Measurements from ENCODE around the gene CCT2. TPM values are rescaled to one million over a fixed set of nuclear protein-coding genes. Genes with fewer than 3 reads are reported as not detected.
A peak's percentile ranks its signal among the peaks of the same experiment; 100 is the strongest.

Gene CCT2
- total and polyA plus RNA-seq, 2 of the 4 experiments (the other 2 are of a cell fraction): 194 to 651 TPM

GRCh38 chr12:69588527-69588926, 3.3 kb downstream of the CCT2 start:
- TF ChIP-seq FOS (IDR thresholded peaks at IDR 0.05; ENCODE audit: low read depth, low read length) (no peak), CEBPB (IDR thresholded peaks at IDR 0.05; ENCODE audit: low read depth, low read length) (peak; percentile 80)
- Histone ChIP-seq H3K4me3 (ENCODE audit: insufficient read depth, low read depth, low read length) (no peak overlapping the region), H2AK9ac (replicated peaks; ENCODE audit: low read depth, low read length, poor library complexity) (no peak overlapping the region), H3K27ac (ENCODE audit: insufficient read depth, low read length) (no peak overlapping the region), H3K56ac (ENCODE audit: extremely low read depth, insufficient read depth, low read length) (no peak overlapping the region), H3K9me3 (ENCODE audit: control insufficient read depth, insufficient read depth, low read length) (no peaks in the 10 kb centered on the region), H4K20me1 (ENCODE audit: insufficient read depth, low read length) (peaks cover 11% of the 10 kb centered on the region), H3K14ac (replicated peaks; ENCODE audit: low read depth, low read length) (no peak overlapping the region), H3K18ac (ENCODE audit: low read depth, low read length) (no peak overlapping the region), H3K4me2 (ENCODE audit: low read depth, low read length) (no peak overlapping the region), H3K36me3 (ENCODE audit: control insufficient read depth, insufficient read depth, low read length) (peaks cover 45% of the 10 kb centered on the region), H3K9ac (ENCODE audit: low read depth, low read length) (no peak overlapping the region), H2AK5ac (ENCODE audit: low read depth, low read length) (no peak overlapping the region), H2BK20ac (ENCODE audit: low read depth, low read length) (no peak overlapping the region), H4K8ac (ENCODE audit: low read depth in 2 of 2, low read length in 2 of 2) (no peak overlapping the region), H2BK5ac (ENCODE audit: low read depth, low read length, poor library complexity, severe bottlenecking) (no peak overlapping the region), H3K79me1 (ENCODE audit: low read depth in 1 of 2, low read length in 2 of 2) (peaks cover 45 to 46% of the 10 kb centered on the region in 2 experiments), H3K4me1 (ENCODE audit: control insufficient read depth, insufficient read depth, low read length) (no peaks in the 10 kb centered on the region), H2AFZ (replicated peaks; ENCODE audit: low read length, poor library complexity) (no peak overlapping the region), H3K4ac (ENCODE audit: low read depth, low read length) (no peak overlapping the region), H2BK120ac (ENCODE audit: low read depth, low read length) (no peak overlapping the region), H3K9me1 (ENCODE audit: insufficient read depth, low read length) (no peaks in the 10 kb centered on the region), H4K5ac (ENCODE audit: low read depth, low read length) (no peak overlapping the region), H2BK15ac (ENCODE audit: low read depth, low read length) (no peak overlapping the region), H3K23ac (ENCODE audit: low read depth, low read length) (no peak overlapping the region), H3K27me3 (ENCODE audit: control insufficient read depth, insufficient read depth, low read length) (no peaks in the 10 kb centered on the region), H4K91ac (ENCODE audit: insufficient read depth, low read depth, low read length) (no peak overlapping the region)
- intact Hi-C loops (cut with micrococcal nuclease): loop anchor here (5.0 kb wide), 1 partner anchor 201 kb away; no protein-coding TSS in a partner anchor
- dilution Hi-C loops (cut with HindIII; ENCODE audit: low sequenced_read_pairs, unreplicated experiment): no loop called here
- BruUV-seq (replicated peaks): no TSS peak
- in situ Hi-C loops (cut with MboI; ENCODE audit: low sequenced_read_pairs): loop anchor here (25.0 kb wide), 1 partner anchor 751 kb away; no protein-coding TSS in a partner anchor
- ChIA-PET POLR2A (ENCODE audit: unreplicated experiment) (no interaction called here), CTCF (no interaction called here)
- ATAC-seq (ENCODE audit: low read depth): no peak
- no peak for DNase-seq
- 92% methylated on average over 2 of the region's 4 CpGs; no CpG with 5 or more reads in 1 of the 2 experiments for WGBS, 2 experiments (ENCODE audit: extremely low coverage in 2 of 2, insufficient read length in 1 of 2)
